HG03280 (cell line): Measurements from ENCODE around the gene EEF2KMT.

Experiments used
- ATAC-seq: cut with Tn5 transposase; IDR thresholded peaks from one replicate; pipeline ENCODE4 v1.9.1; 2021; ENCODE audit warnings: mild to moderate bottlenecking, moderate library complexity; ENCODE audit not compliant: unreplicated experiment

The EEF2KMT gene

GRCh38 chr16:5044011-5044540 is 53.5 kb downstream of the EEF2KMT start:
- ATAC-seq, result no peak

GRCh38 chr16:5042574-5043171 is 54.9 kb downstream of the EEF2KMT start:
- ATAC-seq, result no peak

- no peak for ATAC-seq
These were observed 55.9 kb downstream of the EEF2KMT start for GRCh38 chr16:5041600-5042133.

GRCh38 chr16:5040451-5040850 is 57.1 kb downstream of the EEF2KMT start:
- ATAC-seq, result no peak

GRCh38 chr16:5036228-5037156 is 61.1 kb downstream of the EEF2KMT start:
- ATAC-seq, result no peak

- no peak for ATAC-seq
These were observed 61.7 kb downstream of the EEF2KMT start for GRCh38 chr16:5035909-5036227.
